SK-N-MC (cell line): ENCODE measurements around the gene POLR2J.
A peak's percentile ranks its signal among the peaks of the same experiment; 100 is the strongest.
"Not testable (repeated sequence)": the region's sequence is repeated elsewhere in the genome, so short reads cannot be mapped to it uniquely, and the experiment has no call there.

Source experiments
- DNase-seq: peaks from one replicate; pipeline ENCODE4 v3.0.0-alpha.2; 2011; ENCODE audit warnings: low read depth, low spot score
- H3K27ac ChIP-seq: fragments of 200-600 bp; sonication (generic); 2 replicates; pipeline ENCODE4 v1.5.1; 2016; ENCODE audit warnings: mixed run types
- H3K36me3 ChIP-seq: fragments of 200-600 bp; sonication (generic); 2 replicates; pipeline ENCODE4 v1.6.1; 2017; ENCODE audit warnings: antibody characterized with exemption, low read length, mixed read lengths; ENCODE audit not compliant: insufficient read depth
- H3K4me3 ChIP-seq: fragments of 200-600 bp; sonication (generic); 2 replicates; pipeline ENCODE4 v1.5.1; 2016
- H3K9ac ChIP-seq: fragments of 200-600 bp; sonication (generic); 2 replicates; pipeline ENCODE4 v1.8.0; 2017; ENCODE audit warnings: mixed run types, mixed read lengths; ENCODE audit not compliant: insufficient read length
- H3K9me3 ChIP-seq: fragments of 200-600 bp; sonication (generic); 2 replicates; pipeline ENCODE4 v1.6.1; 2017; ENCODE audit warnings: low read depth, mild to moderate bottlenecking, antibody characterized with exemption, low read length, moderate library complexity, mixed read lengths

POLR2J gene

DNA sequence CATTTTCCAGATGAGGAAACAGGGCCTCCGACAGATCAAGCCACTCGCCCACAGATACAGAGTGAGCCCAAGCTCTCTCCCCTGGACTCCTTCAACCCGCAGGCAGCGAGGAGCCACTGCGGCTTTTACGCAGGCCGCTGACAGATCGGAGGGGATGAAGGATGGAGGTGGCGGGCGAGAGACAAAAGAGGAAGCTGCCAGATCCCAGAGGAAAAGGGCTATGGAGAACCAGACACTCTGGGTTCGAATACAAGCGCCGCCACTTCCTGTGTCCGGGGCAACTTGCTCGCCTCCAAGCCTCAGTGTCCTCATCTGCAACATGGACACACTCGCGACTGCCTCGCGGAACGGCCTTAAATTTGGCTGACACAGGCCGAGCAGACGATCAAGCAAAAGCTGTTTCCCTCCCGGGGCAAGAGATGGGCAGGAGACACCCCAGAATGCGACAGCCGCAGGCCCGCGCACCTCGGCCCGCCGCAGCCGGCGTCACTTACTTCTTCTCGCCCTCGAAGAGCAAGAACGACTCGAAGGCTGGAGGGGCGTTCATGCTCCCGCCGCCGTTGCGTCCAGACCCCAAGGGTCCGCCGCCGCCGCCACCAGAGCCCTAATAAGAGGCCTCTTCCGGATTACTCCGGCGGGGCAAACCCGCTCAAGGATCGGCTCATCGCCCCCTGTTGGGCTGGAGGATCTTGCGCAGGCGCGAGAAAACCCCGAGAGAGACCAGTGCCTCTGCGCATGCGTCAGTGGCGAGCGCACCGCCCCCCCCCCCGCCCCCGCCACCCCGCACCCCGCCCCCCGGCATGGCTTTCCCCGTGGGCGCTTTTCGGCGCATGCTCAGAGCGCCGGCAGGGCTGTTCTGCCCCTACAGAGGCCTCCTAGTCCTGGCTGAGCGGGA, at the start of gene POLR2J:
Gene POLR2J, minus strand, starts transcription at position 609 of the 895 bp plus-strand sequence. Its CDS starts 62 bp downstream, at position 547.
- DNase-seq = peak; percentile 22
- H3K27ac ChIP-seq, H3K36me3 ChIP-seq, H3K9me3 ChIP-seq: not testable (repeated sequence)
- Histone ChIP-seq H3K4me3 (peak within 1 kb of the TSS; percentile 71), H3K9ac (peak within 1 kb of the TSS; percentile 57)

GRCh38 chr7:102527822-102528793, 49.4 kb upstream of the POLR2J start:
- not testable (repeated sequence) for H3K9ac ChIP-seq, DNase-seq, H3K27ac ChIP-seq, H3K4me3 ChIP-seq, H3K36me3 ChIP-seq, H3K9me3 ChIP-seq

DNA sequence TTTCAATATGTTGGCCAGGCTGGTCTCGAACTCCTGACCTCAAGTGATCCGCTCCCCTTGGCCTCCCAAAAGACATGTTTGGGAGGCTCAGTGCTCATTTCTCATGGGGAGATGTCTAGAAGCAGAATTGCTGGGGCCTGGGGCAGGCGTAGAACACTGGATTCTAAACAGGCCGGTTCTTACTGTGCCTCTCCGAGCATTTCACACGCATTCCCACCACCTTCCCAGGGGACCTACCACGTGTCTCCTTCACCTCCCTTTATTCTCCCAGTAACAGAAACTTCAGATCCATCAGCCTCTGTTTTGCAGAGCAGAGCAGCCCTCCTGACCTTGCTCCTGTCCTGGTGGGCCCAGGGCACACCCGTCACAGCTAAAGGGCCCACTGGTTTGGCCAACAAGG, 48.5 kb upstream of the POLR2J start:
- H3K27ac ChIP-seq, DNase-seq, H3K9ac ChIP-seq, H3K4me3 ChIP-seq, H3K36me3 ChIP-seq, H3K9me3 ChIP-seq: not testable (repeated sequence)

- not testable (repeated sequence) for H3K4me3 ChIP-seq, H3K27ac ChIP-seq, H3K36me3 ChIP-seq, DNase-seq, H3K9me3 ChIP-seq, H3K9ac ChIP-seq
Measured at GRCh38 chr7:102524803-102525202, 46.1 kb upstream of the POLR2J start.

DNA sequence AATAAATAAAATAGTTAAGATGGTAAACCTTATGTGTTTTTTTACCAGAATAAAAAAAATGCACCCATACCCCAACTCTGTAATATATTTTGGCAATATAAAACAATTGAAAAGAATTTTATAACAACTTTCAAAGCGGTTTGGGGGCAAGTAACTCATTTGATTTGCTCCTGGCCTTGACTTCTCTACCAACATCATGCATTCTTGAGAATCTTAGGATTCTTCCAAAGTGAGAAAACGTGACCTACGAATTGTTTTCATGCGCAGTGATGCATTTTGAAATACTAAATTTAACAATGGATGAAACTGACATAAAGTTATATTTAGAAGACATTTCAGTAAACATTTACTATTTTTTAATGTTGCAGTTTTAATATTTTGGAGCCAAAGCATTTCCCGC, 42.1 kb upstream of the POLR2J start:
- not testable (repeated sequence) for H3K27ac ChIP-seq, H3K9me3 ChIP-seq, H3K4me3 ChIP-seq, H3K9ac ChIP-seq, H3K36me3 ChIP-seq, DNase-seq

GRCh38 chr7:102517550-102518147, 38.9 kb upstream of the POLR2J start, which contains the start of gene RASA4B:
RASA4B (minus strand) TSS chr7:102517777; CDS start chr7:102517710, 67 bp downstream.
- not testable (repeated sequence) for H3K9ac ChIP-seq, DNase-seq, H3K9me3 ChIP-seq, H3K27ac ChIP-seq, H3K4me3 ChIP-seq, H3K36me3 ChIP-seq

- not testable (repeated sequence) for H3K9me3 ChIP-seq, H3K9ac ChIP-seq, H3K36me3 ChIP-seq, H3K4me3 ChIP-seq, DNase-seq, H3K27ac ChIP-seq
Measured at GRCh38 chr7:102516951-102517350, 38.2 kb upstream of the POLR2J start.

GRCh38 chr7:102515889-102516288, 37.2 kb upstream of the POLR2J start:
- H3K9me3 ChIP-seq, H3K9ac ChIP-seq, H3K4me3 ChIP-seq, H3K27ac ChIP-seq, H3K36me3 ChIP-seq, DNase-seq: not testable (repeated sequence)

GRCh38 chr7:102514881-102515721, 36.4 kb upstream of the POLR2J start:
- not testable (repeated sequence) for H3K27ac ChIP-seq, DNase-seq, H3K9ac ChIP-seq, H3K36me3 ChIP-seq, H3K4me3 ChIP-seq, H3K9me3 ChIP-seq

GRCh38 chr7:102512642-102513221, 34.0 kb upstream of the POLR2J start:
- H3K9ac ChIP-seq, H3K27ac ChIP-seq, H3K36me3 ChIP-seq, H3K9me3 ChIP-seq: not testable (repeated sequence)
- peak; percentile 74 for DNase-seq
- peak overlapping the region; percentile 33 for H3K4me3 ChIP-seq

- H3K27ac ChIP-seq, H3K36me3 ChIP-seq, H3K9ac ChIP-seq, H3K4me3 ChIP-seq, H3K9me3 ChIP-seq, DNase-seq: not testable (repeated sequence)
Measured at GRCh38 chr7:102511860-102512522, 33.3 kb upstream of the POLR2J start.

DNA sequence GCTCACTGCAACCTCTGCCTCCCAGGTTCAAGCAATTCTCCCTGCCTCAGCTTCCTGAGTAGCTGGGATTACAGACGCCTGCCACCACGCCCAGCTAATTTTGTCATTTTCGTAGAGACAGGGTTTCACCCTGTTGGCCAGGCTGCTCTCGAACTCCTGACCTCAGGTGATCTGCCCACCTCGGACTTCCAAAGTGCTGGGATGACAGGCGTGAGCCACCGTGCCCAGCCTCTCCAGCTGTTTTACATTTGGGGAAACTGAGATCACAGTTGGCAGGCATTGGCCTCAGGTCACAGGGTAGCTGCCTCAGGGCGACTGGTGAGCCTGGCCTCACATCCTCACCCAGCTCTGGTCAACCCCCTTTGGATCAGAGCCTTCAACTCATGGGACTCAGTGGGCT, 31.9 kb upstream of the POLR2J start:
- H3K4me3 ChIP-seq, DNase-seq, H3K9ac ChIP-seq, H3K27ac ChIP-seq, H3K36me3 ChIP-seq, H3K9me3 ChIP-seq: not testable (repeated sequence)
